Fibroblast of villous mesenchyme (primary cell): ENCODE data around the gene DNMBP. TPM values are rescaled to one million over a fixed set of nuclear protein-coding genes. Genes with fewer than 3 reads are reported as not detected.

Source experiments
- DNase-seq: peaks from one replicate; pipeline ENCODE4 v3.0.0-alpha.2; 2010; ENCODE audit warnings: low read depth
- H3K4me3 ChIP-seq: 2 replicates; pipeline ENCODE4 v1.5.1; 2011; ENCODE audit warnings: low read depth, mild to moderate bottlenecking, low read length
- total RNA-seq: library from RNA; depleted of rRNA; stranded (reverse); fragments of >200 nt; gene quantifications from 2 replicates; pipeline ENCODE4 v1.2.3, GENCODE V29; 2012
- TF ChIP-seq, protein P1 (sequence below): IDR thresholded peaks from 2 replicates; pipeline ENCODE4 v1.5.1; 2012; ENCODE audit warnings: low read depth, mild to moderate bottlenecking, low read length; ENCODE audit not compliant: insufficient read depth

DNMBP gene
- total RNA-seq, 1 donor = 27.6 TPM

DNA sequence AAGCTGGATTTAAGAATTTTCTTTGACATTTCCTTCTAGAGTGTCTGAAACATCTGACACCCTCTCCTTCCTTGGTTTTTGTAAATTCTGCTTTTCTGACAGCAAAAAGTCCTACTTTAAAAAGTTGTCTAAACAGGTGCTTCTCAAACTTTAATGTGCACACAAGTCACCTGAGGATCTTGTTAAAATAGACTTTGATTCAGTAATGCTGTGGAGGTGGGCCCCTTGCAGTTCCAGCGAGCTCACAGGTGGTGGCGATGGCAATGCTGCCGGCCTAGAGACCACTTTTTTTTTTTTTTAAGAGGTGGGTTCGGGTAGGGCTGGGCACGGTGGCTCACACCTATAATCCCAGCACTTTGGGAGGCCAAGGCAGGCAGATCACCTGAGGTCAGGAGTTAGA, 150.2 kb downstream of the DNMBP start:
- DNase-seq = peak; percentile 24
- no peak overlapping the region for H3K4me3 ChIP-seq
- TF ChIP-seq, protein P1, sequence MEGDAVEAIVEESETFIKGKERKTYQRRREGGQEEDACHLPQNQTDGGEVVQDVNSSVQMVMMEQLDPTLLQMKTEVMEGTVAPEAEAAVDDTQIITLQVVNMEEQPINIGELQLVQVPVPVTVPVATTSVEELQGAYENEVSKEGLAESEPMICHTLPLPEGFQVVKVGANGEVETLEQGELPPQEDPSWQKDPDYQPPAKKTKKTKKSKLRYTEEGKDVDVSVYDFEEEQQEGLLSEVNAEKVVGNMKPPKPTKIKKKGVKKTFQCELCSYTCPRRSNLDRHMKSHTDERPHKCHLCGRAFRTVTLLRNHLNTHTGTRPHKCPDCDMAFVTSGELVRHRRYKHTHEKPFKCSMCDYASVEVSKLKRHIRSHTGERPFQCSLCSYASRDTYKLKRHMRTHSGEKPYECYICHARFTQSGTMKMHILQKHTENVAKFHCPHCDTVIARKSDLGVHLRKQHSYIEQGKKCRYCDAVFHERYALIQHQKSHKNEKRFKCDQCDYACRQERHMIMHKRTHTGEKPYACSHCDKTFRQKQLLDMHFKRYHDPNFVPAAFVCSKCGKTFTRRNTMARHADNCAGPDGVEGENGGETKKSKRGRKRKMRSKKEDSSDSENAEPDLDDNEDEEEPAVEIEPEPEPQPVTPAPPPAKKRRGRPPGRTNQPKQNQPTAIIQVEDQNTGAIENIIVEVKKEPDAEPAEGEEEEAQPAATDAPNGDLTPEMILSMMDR = peak; percentile 41

DNA sequence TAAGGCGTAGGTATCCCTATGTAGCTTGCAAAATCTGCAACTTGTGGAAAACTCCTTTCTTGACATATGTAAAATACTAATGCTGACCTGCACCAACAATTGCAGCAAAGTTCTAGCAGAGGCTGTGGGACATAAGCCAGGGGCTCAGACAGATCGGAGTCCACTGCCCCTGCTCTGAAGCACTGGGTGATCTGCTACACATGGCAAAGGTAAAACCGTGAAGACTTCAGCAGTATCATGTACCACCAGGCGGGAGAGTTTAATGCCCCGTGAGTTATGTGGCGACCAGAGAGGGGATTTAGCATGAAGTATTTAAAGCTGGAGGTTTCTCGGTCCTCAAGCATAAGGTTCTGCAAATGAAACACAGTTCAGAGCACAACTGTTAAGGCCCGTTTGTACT, 150.9 kb downstream of the DNMBP start:
- H3K4me3 ChIP-seq = no peak overlapping the region
- DNase-seq = no peak
- TF ChIP-seq, protein P1 = no peak

DNA sequence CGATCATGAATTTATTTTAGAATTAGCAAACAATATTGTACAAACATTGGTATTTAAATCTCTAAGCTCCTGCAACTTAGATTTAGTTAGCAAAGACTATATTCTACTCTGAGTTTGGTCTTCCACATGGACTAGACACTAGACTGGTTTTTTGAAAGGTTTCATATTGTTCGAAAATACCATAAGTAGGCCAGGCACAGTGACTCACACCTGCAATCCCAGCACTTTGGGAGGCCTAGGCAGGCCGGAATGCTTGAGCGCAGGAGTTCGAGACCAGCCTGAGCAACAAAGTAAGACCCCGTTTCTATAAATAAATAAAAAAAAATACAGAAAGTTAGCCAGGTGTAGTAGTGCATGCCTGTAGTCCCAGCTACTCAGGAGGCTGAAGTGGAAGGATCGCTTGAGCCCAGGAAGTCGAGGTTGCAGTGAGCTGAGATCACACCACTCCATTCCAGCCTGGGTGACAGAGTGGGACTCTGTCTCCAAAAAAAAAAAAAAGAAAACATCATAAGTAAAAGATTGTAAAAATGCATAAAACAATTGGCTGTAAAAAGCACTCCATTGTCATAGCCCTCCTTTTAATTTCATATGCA, 154.2 kb downstream of the DNMBP start:
- no peak for DNase-seq
- TF ChIP-seq, protein P1 = no peak
- H3K4me3 ChIP-seq = no peak overlapping the region

- peak; percentile 81 for DNase-seq
- no peak overlapping the region for H3K4me3 ChIP-seq
- TF ChIP-seq, protein P1 = peak; percentile 74
Observed at GRCh38 chr10:99854860-99855259, 154.9 kb downstream of the DNMBP start.

- no peak for DNase-seq
- H3K4me3 ChIP-seq = no peak overlapping the region
- TF ChIP-seq, protein P1 = no peak
Observed at GRCh38 chr10:99853655-99854054, 156.1 kb downstream of the DNMBP start.

- TF ChIP-seq, protein P1 = no peak
- peak; percentile 43 for DNase-seq
Observed at GRCh38 chr10:99852481-99853213, 157.1 kb downstream of the DNMBP start.

More at GRCh38 chr10:99852481-99853213, 157.1 kb downstream of the DNMBP start:
- no peak overlapping the region for H3K4me3 ChIP-seq
